ENCODE results near the gene SGF29.
"Not testable (repeated sequence)": the region's sequence is repeated elsewhere in the genome, so short reads cannot be mapped to it uniquely, and the experiment has no call there.

The SGF29 gene

GRCh38 chr16:28623172-28623711, 69.5 kb downstream of the SGF29 start:
- Histone ChIP-seq H3K9ac (ENCODE audit: low read length) (no peak overlapping the region), H3K79me2 (ENCODE audit: insufficient read depth, low read length) (no peaks in the 10 kb centered on the region), H3K4me3 (ENCODE audit: insufficient read depth, low read length, poor library complexity, severe bottlenecking) (no peak overlapping the region), H4K20me1 (ENCODE audit: low read depth, low read length) (no peaks in the 10 kb centered on the region), H3K4me2 (ENCODE audit: low read depth, low read length, poor library complexity, severe bottlenecking) (peak overlapping the region; percentile 28), H2AFZ (ENCODE audit: low read depth, low read length, severe bottlenecking) (peak overlapping the region; percentile 17), H3F3A (ENCODE audit: insufficient read depth) (no peaks in the 10 kb centered on the region), H3K27me3 (ENCODE audit: low read length) (no peaks in the 10 kb centered on the region), H3K36me3 (ENCODE audit: low read length) (no peaks in the 10 kb centered on the region), H3K27ac (ENCODE audit: low read depth, low read length) (no peak overlapping the region), H3K9me3 (ENCODE audit: insufficient read depth, low read length) (no peaks in the 10 kb centered on the region), H3K9me2 (replicated peaks; ENCODE audit: insufficient read depth, low read length) (no peaks in the 10 kb centered on the region)
- TF ChIP-seq EZH2phosphoT487 (conservative IDR thresholded peaks at IDR 0.05; ENCODE audit: low read length): no peak
- TF ChIP-seq CTCF (IDR thresholded peaks at IDR 0.05; ENCODE audit: insufficient read depth, low read length, poor library complexity, severe bottlenecking): no peak

- H2AFZ ChIP-seq (ENCODE audit: low read depth, low read length, severe bottlenecking); H3K9me3 ChIP-seq (ENCODE audit: insufficient read depth, low read length); H4K20me1 ChIP-seq (ENCODE audit: low read depth, low read length); H3K4me3 ChIP-seq (ENCODE audit: insufficient read depth, low read length, poor library complexity, severe bottlenecking); H3K27me3 ChIP-seq (ENCODE audit: low read length); H3K36me3 ChIP-seq (ENCODE audit: low read length); H3K4me2 ChIP-seq (ENCODE audit: low read depth, low read length, poor library complexity, severe bottlenecking); H3K79me2 ChIP-seq (ENCODE audit: insufficient read depth, low read length); H3K27ac ChIP-seq (ENCODE audit: low read depth, low read length); H3F3A ChIP-seq (ENCODE audit: insufficient read depth); H3K9me2 ChIP-seq (replicated peaks; ENCODE audit: insufficient read depth, low read length); H3K9ac ChIP-seq (ENCODE audit: low read length): not testable (repeated sequence)
Measured at GRCh38 chr16:28630905-28631304, 77.2 kb downstream of the SGF29 start.

- H3K27me3 ChIP-seq (ENCODE audit: low read length); H3K9me3 ChIP-seq (ENCODE audit: insufficient read depth, low read length); H3K4me2 ChIP-seq (ENCODE audit: low read depth, low read length, poor library complexity, severe bottlenecking); H3K4me3 ChIP-seq (ENCODE audit: insufficient read depth, low read length, poor library complexity, severe bottlenecking); H3K9ac ChIP-seq (ENCODE audit: low read length); H3K27ac ChIP-seq (ENCODE audit: low read depth, low read length); H2AFZ ChIP-seq (ENCODE audit: low read depth, low read length, severe bottlenecking); H4K20me1 ChIP-seq (ENCODE audit: low read depth, low read length); H3F3A ChIP-seq (ENCODE audit: insufficient read depth); H3K79me2 ChIP-seq (ENCODE audit: insufficient read depth, low read length); H3K36me3 ChIP-seq (ENCODE audit: low read length); H3K9me2 ChIP-seq (replicated peaks; ENCODE audit: insufficient read depth, low read length): not testable (repeated sequence)
Measured at GRCh38 chr16:28636093-28636823, 82.5 kb downstream of the SGF29 start.

GRCh38 chr16:28637765-28638164, 84.0 kb downstream of the SGF29 start, which contains the start of gene NPIPB8:
TSS of gene NPIPB8 (plus strand) at chr16:28638065. CDS start at chr16:28638361, 296 bp downstream.
- H3K9me2 ChIP-seq (replicated peaks; ENCODE audit: insufficient read depth, low read length); H3K27ac ChIP-seq (ENCODE audit: low read depth, low read length); H3K36me3 ChIP-seq (ENCODE audit: low read length); H3F3A ChIP-seq (ENCODE audit: insufficient read depth); H3K79me2 ChIP-seq (ENCODE audit: insufficient read depth, low read length); H3K9me3 ChIP-seq (ENCODE audit: insufficient read depth, low read length); H3K4me3 ChIP-seq (ENCODE audit: insufficient read depth, low read length, poor library complexity, severe bottlenecking); H3K9ac ChIP-seq (ENCODE audit: low read length); H3K27me3 ChIP-seq (ENCODE audit: low read length); H2AFZ ChIP-seq (ENCODE audit: low read depth, low read length, severe bottlenecking); H3K4me2 ChIP-seq (ENCODE audit: low read depth, low read length, poor library complexity, severe bottlenecking); H4K20me1 ChIP-seq (ENCODE audit: low read depth, low read length): not testable (repeated sequence)

GRCh38 chr16:28638359-28638758, 84.6 kb downstream of the SGF29 start:
- not testable (repeated sequence) for H3K4me3 ChIP-seq (ENCODE audit: insufficient read depth, low read length, poor library complexity, severe bottlenecking); H3K4me2 ChIP-seq (ENCODE audit: low read depth, low read length, poor library complexity, severe bottlenecking); H3K27ac ChIP-seq (ENCODE audit: low read depth, low read length)

GRCh38 chr16:28639959-28640358, 86.2 kb downstream of the SGF29 start:
- not testable (repeated sequence) for H3K4me2 ChIP-seq (ENCODE audit: low read depth, low read length, poor library complexity, severe bottlenecking); H3K27ac ChIP-seq (ENCODE audit: low read depth, low read length); H3K36me3 ChIP-seq (ENCODE audit: low read length); H3K9me2 ChIP-seq (replicated peaks; ENCODE audit: insufficient read depth, low read length); H3F3A ChIP-seq (ENCODE audit: insufficient read depth); H3K9ac ChIP-seq (ENCODE audit: low read length); H4K20me1 ChIP-seq (ENCODE audit: low read depth, low read length); H3K27me3 ChIP-seq (ENCODE audit: low read length); H3K9me3 ChIP-seq (ENCODE audit: insufficient read depth, low read length); H3K4me3 ChIP-seq (ENCODE audit: insufficient read depth, low read length, poor library complexity, severe bottlenecking); H3K79me2 ChIP-seq (ENCODE audit: insufficient read depth, low read length); H2AFZ ChIP-seq (ENCODE audit: low read depth, low read length, severe bottlenecking)

More at GRCh38 chr16:28638359-28638758, 84.6 kb downstream of the SGF29 start:
- H2AFZ ChIP-seq (ENCODE audit: low read depth, low read length, severe bottlenecking); H3K9me2 ChIP-seq (replicated peaks; ENCODE audit: insufficient read depth, low read length); H3K9me3 ChIP-seq (ENCODE audit: insufficient read depth, low read length); H4K20me1 ChIP-seq (ENCODE audit: low read depth, low read length); H3K36me3 ChIP-seq (ENCODE audit: low read length); H3K9ac ChIP-seq (ENCODE audit: low read length); H3K27me3 ChIP-seq (ENCODE audit: low read length); H3F3A ChIP-seq (ENCODE audit: insufficient read depth); H3K79me2 ChIP-seq (ENCODE audit: insufficient read depth, low read length): not testable (repeated sequence)

Measured in SU-DHL-6 (cell line).